HEK293 (cell line): ENCODE data around the gene LGSN.

Experiments
- CTCF ChIA-PET: fragments of 350-600 bp; formaldehyde crosslinking; extraction: SDS; loops from one replicate; lab custom pipeline; 2021; ENCODE audit warnings: antibody characterized with exemption; lab: Yijun Ruan, JAX
- POLR2A ChIA-PET: fragments of 300-600 bp; formaldehyde crosslinking; extraction: SDS; loops from one replicate; lab custom pipeline; 2020; ENCODE audit warnings: antibody characterized with exemption, inconsistent platforms; lab: Yijun Ruan, JAX
- H3K27ac ChIP-seq: fragments of 200-500 bp; sonication (Bioruptor generic); 2 replicates; pipeline ENCODE4 v1.5.1; 2014; ENCODE audit warnings: low read depth, low read length, control low read depth, inconsistent platforms; ENCODE audit errors: extremely low read depth
- H3K36me3 ChIP-seq, 2 experiments: fragments of 200-500 bp in 1 of 2; sonication (Bioruptor generic) in 1 of 2; 1 replicate in 1 of 2; 2 replicates in 1 of 2; pipeline ENCODE4 v1.5.1; 2014 to 2017; ENCODE audit warnings: inconsistent platforms in 2 of 2, low read length in 2 of 2; ENCODE audit not compliant: control insufficient read depth in 2 of 2, insufficient read depth in 1 of 2
- H3K4me1 ChIP-seq: fragments of 200-500 bp; sonication (Bioruptor generic); 2 replicates; pipeline ENCODE4 v1.5.1; 2014; ENCODE audit warnings: mild to moderate bottlenecking, low read length, inconsistent platforms; ENCODE audit not compliant: control insufficient read depth, insufficient read depth
- H3K4me3 ChIP-seq: 2 replicates; pipeline ENCODE4 v1.5.1; 2011; ENCODE audit warnings: low read depth, mild to moderate bottlenecking, control low read depth, low read length, moderate library complexity
- H3K9me3 ChIP-seq: fragments of 200-500 bp; sonication (Bioruptor generic); 2 replicates; pipeline ENCODE4 v1.5.1; 2014; ENCODE audit warnings: low read depth, low read length, inconsistent platforms; ENCODE audit not compliant: control insufficient read depth, insufficient read depth
- HOXA7 ChIP-seq: sonication (generic); formaldehyde crosslinking; IDR thresholded peaks from 2 replicates; pipeline ENCODE4 v1.8.1; 2022; ENCODE audit warnings: missing genetic modification reagents, borderline replicate concordance
- KLF16 ChIP-seq: fragments of 450-650 bp; formaldehyde crosslinking; IDR thresholded peaks from 2 replicates; pipeline ENCODE4 v1.5.1; 2017; ENCODE audit warnings: missing biosample characterization, missing genetic modification characterization
- SALL2 ChIP-seq: fragments of 450-650 bp; formaldehyde crosslinking; IDR thresholded peaks from 2 replicates; pipeline ENCODE4 v1.5.0; 2017; ENCODE audit warnings: missing biosample characterization, mild to moderate bottlenecking, missing genetic modification characterization, borderline replicate concordance
- SP3 ChIP-seq: fragments of 450-650 bp; formaldehyde crosslinking; IDR thresholded peaks from 2 replicates; pipeline ENCODE4 v1.5.1; 2016; ENCODE audit warnings: missing biosample characterization, missing genetic modification characterization
- ZBTB8A ChIP-seq: fragments of 450-650 bp; formaldehyde crosslinking; IDR thresholded peaks from 2 replicates; pipeline ENCODE4 v1.5.1; 2016; ENCODE audit warnings: missing biosample characterization, missing genetic modification characterization
- ZNF133 ChIP-seq: fragments of 450-650 bp; formaldehyde crosslinking; IDR thresholded peaks from 2 replicates; pipeline ENCODE4 v1.5.1; 2016; ENCODE audit warnings: missing biosample characterization, missing genetic modification characterization
- ZNF155 ChIP-seq: fragments of 450-650 bp; formaldehyde crosslinking; IDR thresholded peaks from 2 replicates; pipeline ENCODE4 v1.5.1; 2016; ENCODE audit warnings: missing biosample characterization, missing genetic modification characterization
- ZNF423 ChIP-seq: fragments of 450-650 bp; formaldehyde crosslinking; IDR thresholded peaks from 2 replicates; pipeline ENCODE4 v1.5.1; 2016; ENCODE audit warnings: missing biosample characterization, missing genetic modification characterization
- ZNF571 ChIP-seq: fragments of 450-650 bp; formaldehyde crosslinking; IDR thresholded peaks from 2 replicates; pipeline ENCODE4 v1.5.0; 2017; ENCODE audit warnings: missing biosample characterization, missing genetic modification characterization
- ZNF629 ChIP-seq: fragments of 450-650 bp; formaldehyde crosslinking; IDR thresholded peaks from 2 replicates; pipeline ENCODE4 v1.5.1; 2017; ENCODE audit warnings: missing biosample characterization, missing genetic modification characterization
- ZNF701 ChIP-seq: fragments of 450-650 bp; formaldehyde crosslinking; IDR thresholded peaks from 2 replicates; pipeline ENCODE4 v1.5.1; 2016; ENCODE audit warnings: missing biosample characterization, missing genetic modification characterization
- ZNF768 ChIP-seq: fragments of 450-650 bp; formaldehyde crosslinking; IDR thresholded peaks from 2 replicates; pipeline ENCODE4 v1.5.1; 2018; ENCODE audit warnings: missing biosample characterization, mild to moderate bottlenecking, missing genetic modification characterization
- ZNF843 ChIP-seq: fragments of 450-650 bp; formaldehyde crosslinking; IDR thresholded peaks from 2 replicates; pipeline ENCODE4 v1.5.1; 2016; ENCODE audit warnings: missing biosample characterization, missing genetic modification characterization
- TF ChIP-seq, protein P1 (sequence below): fragments of 450-650 bp; formaldehyde crosslinking; IDR thresholded peaks from 2 replicates; pipeline ENCODE4 v1.5.1; 2017; ENCODE audit warnings: missing biosample characterization, missing genetic modification characterization
- TF ChIP-seq, protein P2 (sequence below): fragments of 450-650 bp; formaldehyde crosslinking; IDR thresholded peaks from 2 replicates; pipeline ENCODE4 v1.5.1; 2017; ENCODE audit warnings: missing biosample characterization, missing genetic modification characterization
- TF ChIP-seq, protein P3 (sequence below): fragments of 450-650 bp; formaldehyde crosslinking; IDR thresholded peaks from 2 replicates; pipeline ENCODE4 v1.5.1; 2016; ENCODE audit warnings: missing biosample characterization, missing genetic modification characterization
- TF ChIP-seq, protein P4 (sequence below): fragments of 450-650 bp; formaldehyde crosslinking; IDR thresholded peaks from 2 replicates; pipeline ENCODE4 v1.5.1; 2016; ENCODE audit warnings: missing biosample characterization, missing genetic modification characterization, low read depth
- TF ChIP-seq, protein P5 (sequence below): fragments of 450-650 bp; formaldehyde crosslinking; IDR thresholded peaks from 2 replicates; pipeline ENCODE4 v1.5.1; 2016; ENCODE audit warnings: missing biosample characterization, missing genetic modification characterization, borderline replicate concordance

LGSN gene

DNA sequence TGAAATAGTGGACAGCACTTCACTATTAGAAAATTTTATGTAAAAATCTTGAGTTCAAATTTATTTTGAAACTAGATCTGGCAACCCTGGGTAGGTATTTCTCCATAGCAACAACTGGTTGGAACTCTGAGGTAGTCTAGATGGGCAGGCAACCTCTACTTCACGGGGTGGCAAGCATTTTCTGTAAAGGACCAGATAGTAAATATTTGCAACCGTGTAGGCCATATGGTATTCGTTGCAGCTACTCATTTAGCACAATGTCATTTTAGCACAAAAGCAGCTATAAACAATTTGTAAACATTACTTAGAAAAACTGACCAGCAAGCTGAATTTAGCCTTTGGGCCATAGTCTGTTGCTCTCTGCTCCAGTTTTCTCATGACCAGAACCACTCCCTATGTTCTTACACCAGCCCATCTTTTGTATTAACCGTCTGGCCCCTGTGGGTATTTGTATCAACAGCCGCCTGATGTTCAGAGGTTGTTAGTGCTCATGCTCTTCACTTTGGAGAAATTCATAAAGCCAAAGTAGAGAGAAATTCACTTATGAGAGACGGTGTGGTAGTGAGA is 29.2 kb downstream of the LGSN start:
- POLR2A ChIA-PET: no interaction called here

DNA sequence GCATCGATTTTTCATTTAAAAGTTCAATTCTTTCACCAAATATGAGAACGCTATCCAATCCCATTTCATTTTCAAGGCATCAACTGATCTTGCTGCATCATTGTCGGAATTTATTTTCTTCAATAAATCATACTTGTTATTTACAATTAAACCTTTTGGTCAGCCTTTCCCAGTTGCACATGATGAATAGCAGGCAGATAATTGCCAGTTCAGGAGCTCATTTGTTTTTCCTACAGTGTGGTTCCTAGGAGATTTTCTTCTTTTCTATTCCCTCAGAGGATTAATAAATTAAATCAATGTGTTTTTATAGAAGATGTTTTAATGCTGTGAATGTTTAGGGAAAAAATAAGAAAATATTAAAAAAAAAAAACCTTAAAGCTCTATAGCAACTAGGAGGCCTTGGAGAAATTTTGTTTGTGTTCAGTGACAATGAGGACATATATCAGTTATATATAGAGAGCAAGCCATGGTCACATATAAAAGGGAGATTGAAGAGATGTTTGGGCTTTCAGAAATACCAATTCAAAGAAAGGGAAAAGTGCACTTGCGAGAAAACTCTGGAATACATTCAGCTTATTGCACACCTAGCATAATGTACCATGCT is 30.4 kb downstream of the LGSN start:
- no peak overlapping the region for H3K27ac ChIP-seq
- POLR2A ChIA-PET: no interaction called here
- H3K4me1 ChIP-seq: no peaks in the 10 kb centered on the region
- TF ChIP-seq ZNF571: no peak
- TF ChIP-seq, protein P1, sequence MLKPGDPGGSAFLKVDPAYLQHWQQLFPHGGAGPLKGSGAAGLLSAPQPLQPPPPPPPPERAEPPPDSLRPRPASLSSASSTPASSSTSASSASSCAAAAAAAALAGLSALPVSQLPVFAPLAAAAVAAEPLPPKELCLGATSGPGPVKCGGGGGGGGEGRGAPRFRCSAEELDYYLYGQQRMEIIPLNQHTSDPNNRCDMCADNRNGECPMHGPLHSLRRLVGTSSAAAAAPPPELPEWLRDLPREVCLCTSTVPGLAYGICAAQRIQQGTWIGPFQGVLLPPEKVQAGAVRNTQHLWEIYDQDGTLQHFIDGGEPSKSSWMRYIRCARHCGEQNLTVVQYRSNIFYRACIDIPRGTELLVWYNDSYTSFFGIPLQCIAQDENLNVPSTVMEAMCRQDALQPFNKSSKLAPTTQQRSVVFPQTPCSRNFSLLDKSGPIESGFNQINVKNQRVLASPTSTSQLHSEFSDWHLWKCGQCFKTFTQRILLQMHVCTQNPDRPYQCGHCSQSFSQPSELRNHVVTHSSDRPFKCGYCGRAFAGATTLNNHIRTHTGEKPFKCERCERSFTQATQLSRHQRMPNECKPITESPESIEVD (tag by site-specific recombination): no peak
- no peak for TF ChIP-seq ZNF843 (tag by site-specific recombination)
- TF ChIP-seq ZNF423 (tag by site-specific recombination): no peak
- TF ChIP-seq HOXA7 (CRISPR knock-in tag): no peak
- TF ChIP-seq, protein P2, sequence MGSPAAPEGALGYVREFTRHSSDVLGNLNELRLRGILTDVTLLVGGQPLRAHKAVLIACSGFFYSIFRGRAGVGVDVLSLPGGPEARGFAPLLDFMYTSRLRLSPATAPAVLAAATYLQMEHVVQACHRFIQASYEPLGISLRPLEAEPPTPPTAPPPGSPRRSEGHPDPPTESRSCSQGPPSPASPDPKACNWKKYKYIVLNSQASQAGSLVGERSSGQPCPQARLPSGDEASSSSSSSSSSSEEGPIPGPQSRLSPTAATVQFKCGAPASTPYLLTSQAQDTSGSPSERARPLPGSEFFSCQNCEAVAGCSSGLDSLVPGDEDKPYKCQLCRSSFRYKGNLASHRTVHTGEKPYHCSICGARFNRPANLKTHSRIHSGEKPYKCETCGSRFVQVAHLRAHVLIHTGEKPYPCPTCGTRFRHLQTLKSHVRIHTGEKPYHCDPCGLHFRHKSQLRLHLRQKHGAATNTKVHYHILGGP (tag by site-specific recombination): no peak
- H3K36me3 ChIP-seq: no peaks in the 10 kb centered on the region
- H3K9me3 ChIP-seq: no peaks in the 10 kb centered on the region
- no peak overlapping the region for H3K4me3 ChIP-seq
- CTCF ChIA-PET: interaction anchor here (0.9 to 1.2 kb wide), 3 partner anchors 10 to 285 kb away, joined by 3 to 5 read pairs (median 5); no protein-coding TSS in a partner anchor

More for the DNA sequence above, 29.2 kb downstream of the LGSN start:
- Histone ChIP-seq H3K4me1 (peaks cover under 1% of the 10 kb centered on the region; the same call in 1 of the 2 replicates), H3K9me3 (no peaks in the 10 kb centered on the region), H3K27ac (no peak overlapping the region), H3K4me3 (no peak overlapping the region), H3K36me3 (no peaks in the 10 kb centered on the region)
- CTCF ChIA-PET: interaction anchor here (0.7 to 1.4 kb wide), 2 partner anchors 17 to 19 kb away, joined by 4 to 5 read pairs; no protein-coding TSS in a partner anchor
- TF ChIP-seq KLF16 (tag by site-specific recombination) (no peak), ZNF768 (tag by site-specific recombination) (no peak), ZNF133 (tag by site-specific recombination) (no peak), SP3 (tag by site-specific recombination) (no peak), ZNF423 (tag by site-specific recombination) (no peak), SALL2 (tag by site-specific recombination) (no peak)
- TF ChIP-seq, protein P3, sequence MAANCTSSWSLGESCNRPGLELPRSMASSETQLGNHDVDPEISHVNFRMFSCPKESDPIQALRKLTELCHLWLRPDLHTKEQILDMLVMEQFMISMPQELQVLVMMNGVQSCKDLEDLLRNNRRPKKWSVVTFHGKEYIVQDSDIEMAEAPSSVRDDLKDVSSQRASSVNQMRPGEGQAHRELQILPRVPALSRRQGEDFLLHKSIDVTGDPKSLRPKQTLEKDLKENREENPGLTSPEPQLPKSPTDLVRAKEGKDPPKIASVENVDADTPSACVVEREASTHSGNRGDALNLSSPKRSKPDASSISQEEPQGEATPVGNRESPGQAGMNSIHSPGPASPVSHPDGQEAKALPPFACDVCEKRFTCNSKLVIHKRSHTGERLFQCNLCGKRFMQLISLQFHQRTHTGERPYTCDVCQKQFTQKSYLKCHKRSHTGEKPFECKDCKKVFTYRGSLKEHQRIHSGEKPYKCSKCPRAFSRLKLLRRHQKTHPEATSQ (tag by site-specific recombination): no peak
- TF ChIP-seq, protein P4, sequence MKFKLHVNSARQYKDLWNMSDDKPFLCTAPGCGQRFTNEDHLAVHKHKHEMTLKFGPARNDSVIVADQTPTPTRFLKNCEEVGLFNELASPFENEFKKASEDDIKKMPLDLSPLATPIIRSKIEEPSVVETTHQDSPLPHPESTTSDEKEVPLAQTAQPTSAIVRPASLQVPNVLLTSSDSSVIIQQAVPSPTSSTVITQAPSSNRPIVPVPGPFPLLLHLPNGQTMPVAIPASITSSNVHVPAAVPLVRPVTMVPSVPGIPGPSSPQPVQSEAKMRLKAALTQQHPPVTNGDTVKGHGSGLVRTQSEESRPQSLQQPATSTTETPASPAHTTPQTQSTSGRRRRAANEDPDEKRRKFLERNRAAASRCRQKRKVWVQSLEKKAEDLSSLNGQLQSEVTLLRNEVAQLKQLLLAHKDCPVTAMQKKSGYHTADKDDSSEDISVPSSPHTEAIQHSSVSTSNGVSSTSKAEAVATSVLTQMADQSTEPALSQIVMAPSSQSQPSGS: no peak

DNA sequence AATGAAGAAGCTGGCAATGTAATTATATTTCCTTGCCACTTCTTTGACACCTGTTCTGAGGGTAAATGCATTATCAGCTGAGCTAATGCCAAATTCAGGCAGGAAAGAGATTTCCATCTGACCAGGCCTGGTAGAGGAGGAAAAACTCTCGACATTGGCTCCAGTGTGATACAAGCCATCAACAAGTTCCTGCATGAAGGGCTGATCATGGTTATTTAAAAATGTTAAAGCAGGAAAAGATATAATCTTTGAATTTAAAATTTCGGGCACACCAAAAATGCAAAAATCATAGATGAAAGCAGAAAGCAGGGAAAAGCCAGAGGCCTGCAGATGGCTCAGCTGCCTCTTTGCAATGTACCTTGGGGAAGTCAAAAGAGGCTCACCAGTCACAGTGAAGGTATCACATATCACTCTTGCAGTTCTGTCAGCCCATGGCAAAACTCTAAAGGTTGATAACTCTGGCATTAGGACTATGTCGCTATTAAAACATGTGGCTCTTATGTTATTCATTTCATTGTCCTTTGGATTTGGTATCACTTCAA is 39.1 kb downstream of the LGSN start:
- no peak overlapping the region for H3K27ac ChIP-seq
- CTCF ChIA-PET: interaction anchor here (0.6 to 1.3 kb wide), 2 partner anchors 9 to 15 kb away, joined by 3 to 4 read pairs; no protein-coding TSS in a partner anchor
- TF ChIP-seq ZBTB8A: no peak
- TF ChIP-seq ZNF155 (tag by site-specific recombination): no peak
- TF ChIP-seq ZNF629: no peak
- TF ChIP-seq, protein P5, sequence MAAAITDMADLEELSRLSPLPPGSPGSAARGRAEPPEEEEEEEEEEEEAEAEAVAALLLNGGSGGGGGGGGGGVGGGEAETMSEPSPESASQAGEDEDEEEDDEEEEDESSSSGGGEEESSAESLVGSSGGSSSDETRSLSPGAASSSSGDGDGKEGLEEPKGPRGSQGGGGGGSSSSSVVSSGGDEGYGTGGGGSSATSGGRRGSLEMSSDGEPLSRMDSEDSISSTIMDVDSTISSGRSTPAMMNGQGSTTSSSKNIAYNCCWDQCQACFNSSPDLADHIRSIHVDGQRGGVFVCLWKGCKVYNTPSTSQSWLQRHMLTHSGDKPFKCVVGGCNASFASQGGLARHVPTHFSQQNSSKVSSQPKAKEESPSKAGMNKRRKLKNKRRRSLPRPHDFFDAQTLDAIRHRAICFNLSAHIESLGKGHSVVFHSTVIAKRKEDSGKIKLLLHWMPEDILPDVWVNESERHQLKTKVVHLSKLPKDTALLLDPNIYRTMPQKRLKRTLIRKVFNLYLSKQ (tag by site-specific recombination): no peak
- TF ChIP-seq ZNF701 (tag by site-specific recombination): no peak

More for the DNA sequence above, 39.1 kb downstream of the LGSN start:
- Histone ChIP-seq H3K4me1 (no peaks in the 10 kb centered on the region), H3K36me3 (no peaks in the 10 kb centered on the region), H3K4me3 (no peak overlapping the region), H3K9me3 (no peaks in the 10 kb centered on the region)
- POLR2A ChIA-PET: no interaction called here
